Erythroblast (primary cell): ENCODE data around the gene ADORA2A.

Source experiments
- DNase-seq, 2 experiments: peaks; one replicate each; lab custom pipeline; 2025; lab: John Stamatoyannopoulos, UW
- GATA1 ChIP-seq: IDR thresholded peaks from 2 replicates; pipeline ENCODE4 v1.6.1; 2011; ENCODE audit warnings: low read depth, mild to moderate bottlenecking, control low read depth, low read length, moderate library complexity
- POLR2A ChIP-seq: IDR thresholded peaks from 2 replicates; pipeline ENCODE4 v1.6.1; 2011; ENCODE audit warnings: mild to moderate bottlenecking, low read length

Gene ADORA2A

DNA sequence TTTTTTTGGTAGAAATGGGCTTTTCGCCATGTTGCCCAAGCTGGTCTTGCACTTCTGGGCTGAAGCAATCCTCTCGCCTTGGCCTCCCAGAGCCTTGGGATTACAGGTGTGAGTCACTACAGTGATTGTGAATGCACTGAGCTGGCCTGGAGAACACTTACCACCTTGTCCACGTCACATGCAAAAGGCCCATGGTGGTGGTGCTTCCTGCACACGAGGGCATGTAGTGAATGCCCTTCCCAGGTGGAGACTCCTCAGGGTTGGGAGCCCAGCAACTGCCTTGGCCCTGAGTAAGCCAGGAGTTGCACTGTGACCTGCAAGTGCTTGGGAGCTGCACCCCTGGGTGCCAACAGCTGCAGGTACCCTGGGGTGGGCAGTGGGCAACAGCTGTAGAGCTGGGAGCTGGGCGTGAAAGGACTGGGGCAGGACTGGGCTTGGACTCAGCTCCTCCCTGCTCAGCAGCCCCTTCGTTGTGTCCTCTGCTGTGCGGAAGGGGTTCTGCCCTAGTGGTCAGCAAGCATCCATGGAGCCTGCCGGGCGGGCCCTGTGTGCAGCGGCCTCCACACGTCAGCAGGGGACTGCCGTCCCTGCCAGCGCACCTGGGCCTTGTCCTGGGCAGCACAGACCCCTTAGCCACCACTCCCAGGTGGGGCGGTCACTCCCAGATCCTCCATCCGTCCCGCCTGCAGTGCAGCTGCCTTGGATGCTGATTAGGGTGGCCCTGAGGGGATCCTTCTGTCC, 9.3 kb upstream of the ADORA2A start:
- TF ChIP-seq POLR2A (no peak), GATA1 (no peak)
- no peak for DNase-seq

DNA sequence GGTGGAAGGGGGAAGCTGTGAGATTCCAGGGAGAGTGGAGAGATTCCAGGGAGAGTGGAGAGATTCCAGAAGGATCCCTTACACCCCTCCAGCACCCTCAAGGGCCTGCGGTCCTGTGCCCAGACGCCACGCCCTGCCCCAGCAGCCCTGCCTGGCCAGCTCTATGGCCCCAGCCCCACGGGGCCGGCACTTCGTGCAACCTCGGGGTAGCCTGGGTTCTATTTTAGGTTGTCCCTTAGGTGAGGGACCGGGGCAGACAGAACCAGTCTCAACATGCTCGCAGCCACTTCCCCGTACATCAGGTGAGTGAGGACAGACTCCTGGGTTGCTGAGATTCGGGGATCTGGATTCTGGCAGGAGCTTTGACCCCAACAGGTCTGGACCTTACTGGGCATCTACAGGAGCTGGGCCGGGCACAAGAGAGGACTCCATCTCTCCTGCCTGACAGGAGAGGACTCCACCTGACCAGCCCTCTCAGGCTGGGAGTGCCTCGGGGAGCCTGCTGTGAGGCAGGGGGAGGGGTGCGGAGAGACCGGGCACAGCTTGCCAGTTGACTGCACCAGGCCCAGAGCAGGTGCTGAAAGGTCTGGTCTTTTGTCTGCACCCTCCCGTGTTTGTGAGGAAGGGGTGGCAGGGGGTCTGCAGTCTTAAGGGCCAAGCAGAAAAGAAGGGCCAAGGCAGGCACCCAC, 8.5 kb upstream of the ADORA2A start:
- no peak for DNase-seq
- no peak for TF ChIP-seq GATA1
- no peak for TF ChIP-seq POLR2A

- TF ChIP-seq POLR2A = no peak
- no peak for TF ChIP-seq GATA1
These were observed 7.9 kb upstream of the ADORA2A start for GRCh38 chr22:24419475-24419850.

GRCh38 chr22:24420072-24420976, 7.1 kb upstream of the ADORA2A start:
- TF ChIP-seq POLR2A = no peak
- TF ChIP-seq GATA1 = no peak
- DNase-seq = no peak

More at GRCh38 chr22:24419475-24419850, 7.9 kb upstream of the ADORA2A start:
- DNase-seq = no peak

GRCh38 chr22:24420977-24421343, 6.4 kb upstream of the ADORA2A start:
- no peak for DNase-seq
- no peak for TF ChIP-seq POLR2A
- no peak for TF ChIP-seq GATA1

GRCh38 chr22:24421428-24421931, 5.9 kb upstream of the ADORA2A start:
- TF ChIP-seq GATA1 = no peak
- DNase-seq = peak; percentile 23 to 25

- TF ChIP-seq GATA1 (no peak), POLR2A (no peak)
- no peak for DNase-seq
These were observed 5.2 kb upstream of the ADORA2A start for GRCh38 chr22:24422102-24422665.

DNA sequence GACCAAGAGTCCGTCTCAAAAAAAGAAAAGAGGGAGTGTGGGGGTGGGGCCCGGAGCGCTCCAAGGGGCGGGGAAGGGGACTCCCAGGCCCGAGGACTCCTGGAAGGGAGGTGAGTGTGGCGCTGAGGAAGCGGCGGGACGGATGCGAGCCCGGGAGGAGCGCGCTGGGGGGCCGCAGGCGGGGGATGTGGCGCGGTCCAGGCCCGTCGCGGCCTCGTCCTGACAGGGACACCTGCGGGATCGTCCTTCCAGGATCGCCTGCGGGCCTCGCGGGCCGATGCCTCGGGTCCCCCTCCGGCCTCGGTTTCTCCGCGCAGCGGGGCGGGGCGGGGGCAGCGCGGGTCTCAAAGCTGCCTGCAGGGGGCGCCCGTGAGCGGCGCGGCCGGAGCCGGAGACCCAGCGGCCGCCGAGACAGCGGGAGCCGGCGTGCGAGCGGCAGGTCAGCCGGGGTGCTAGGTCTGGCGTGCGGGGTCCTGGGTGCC, 3.8 kb upstream of the ADORA2A start:
- no peak for TF ChIP-seq GATA1
- no peak for TF ChIP-seq POLR2A
- peak; percentile 52 to 70 for DNase-seq

DNA sequence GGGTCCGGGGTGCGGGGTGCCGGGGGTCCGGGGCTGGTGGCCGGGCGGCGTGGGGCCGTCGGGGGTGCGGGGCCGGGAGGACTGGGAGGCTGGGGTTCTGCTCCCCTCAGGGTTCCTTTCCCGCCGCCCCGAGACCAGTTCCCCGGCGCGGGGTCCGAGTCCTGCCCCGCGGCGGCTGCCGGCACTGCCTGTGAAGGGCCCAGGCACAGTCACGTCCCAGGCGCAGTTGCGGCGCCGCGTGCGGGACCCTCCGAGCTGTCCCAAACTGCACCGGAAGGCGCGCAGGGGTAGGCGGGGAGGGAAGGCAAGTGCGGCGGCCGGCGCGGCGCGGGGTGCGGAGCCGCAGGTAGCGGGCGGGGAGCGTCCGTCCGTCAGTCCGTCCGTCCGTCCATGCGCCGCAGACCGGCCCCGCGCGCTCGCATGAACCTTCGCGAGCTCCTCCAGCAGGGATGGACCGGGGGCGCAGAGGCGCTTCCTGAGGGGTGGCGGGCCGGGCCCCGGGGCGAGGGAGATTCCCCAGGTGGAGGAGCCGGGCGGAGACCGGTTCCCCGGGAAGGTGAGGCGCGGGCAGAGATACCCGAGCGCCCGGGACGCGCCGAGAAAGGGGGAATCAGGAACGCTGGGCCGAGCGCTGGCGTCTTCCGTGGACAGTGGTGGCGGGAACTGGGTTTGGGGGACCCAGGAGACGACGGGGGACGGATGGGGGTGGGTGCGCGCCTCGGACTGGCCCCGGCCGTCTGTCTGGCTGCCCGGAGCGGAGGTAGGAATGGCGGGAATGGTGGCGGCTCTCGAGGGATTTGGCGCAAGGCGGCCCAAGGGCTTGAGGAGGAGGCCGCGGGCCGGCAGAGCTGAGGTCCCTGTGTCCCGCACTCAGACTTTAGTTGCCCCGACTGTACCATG, 3.1 kb upstream of the ADORA2A start:
- DNase-seq = peak; percentile 33 to 38
- no peak for TF ChIP-seq POLR2A
- TF ChIP-seq GATA1 = no peak

DNA sequence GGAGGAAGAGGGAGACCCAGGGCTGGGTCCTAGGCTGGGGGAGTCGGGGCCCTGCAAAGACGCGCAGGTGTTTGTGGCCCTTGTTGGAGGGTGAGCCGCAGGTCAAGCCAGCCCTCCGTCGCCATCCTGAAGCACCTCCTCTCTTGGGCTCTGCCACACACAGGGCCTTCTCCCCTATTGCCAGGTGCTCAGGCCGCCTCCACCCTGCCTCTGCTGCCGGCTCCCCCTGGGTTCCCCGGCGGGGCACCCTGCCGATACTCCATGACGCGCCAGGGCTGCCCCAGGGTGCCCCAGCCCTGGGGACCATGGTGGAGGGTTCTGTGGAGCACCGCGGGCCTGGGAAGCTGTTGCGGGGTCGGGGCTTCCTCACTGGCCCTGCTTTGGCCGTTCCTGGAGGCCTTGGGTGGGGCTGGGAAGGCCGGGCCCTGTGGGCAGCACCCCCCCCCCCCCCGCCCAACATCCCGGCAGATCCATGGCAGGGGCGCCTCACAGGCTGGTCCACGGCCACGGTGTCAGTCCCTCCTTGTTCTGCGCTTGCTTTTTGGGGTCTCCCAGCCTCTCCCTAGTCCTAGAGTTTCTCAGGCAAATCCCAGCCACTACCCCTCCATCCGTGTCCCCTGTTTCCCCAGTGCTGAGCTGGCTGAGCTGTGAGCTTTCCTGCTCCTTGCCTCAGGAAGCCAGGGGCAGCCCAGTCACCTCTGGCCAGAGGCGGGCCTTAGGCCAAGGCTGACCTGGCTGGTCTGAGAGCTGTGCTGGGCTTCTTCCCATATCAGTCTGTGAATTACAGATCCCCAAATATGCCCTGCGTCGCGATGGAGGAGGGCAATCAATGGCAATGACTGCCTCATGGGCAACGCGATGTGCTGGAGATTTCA, 2.3 kb upstream of the ADORA2A start:
- no peak for DNase-seq

GRCh38 chr22:24426436-24426835, 963 bp upstream of the ADORA2A start:
- no peak for DNase-seq
- TF ChIP-seq POLR2A (no peak), GATA1 (no peak)

More for the DNA sequence above, 2.3 kb upstream of the ADORA2A start:
- TF ChIP-seq POLR2A (no peak), GATA1 (no peak)
